HepG2 (cell line): ENCODE results near the gene DUS2. TPM values are rescaled to one million over a fixed set of nuclear protein-coding genes. Genes with fewer than 3 reads are reported as not detected.

ENCODE experiments used
- AHR ChIP-seq: IDR thresholded peaks from 2 replicates; pipeline ENCODE4 v1.6.1; 2018; ENCODE audit warnings: missing genetic modification reagents, missing compliant biosample characterization
- ARHGAP35 ChIP-seq: sonication (generic); formaldehyde crosslinking; IDR thresholded peaks from 2 replicates; pipeline ENCODE4 v1.9.0; 2022; ENCODE audit warnings: mild to moderate bottlenecking, inconsistent platforms, moderate library complexity, missing genetic modification reagents, borderline replicate concordance
- CBX1 ChIP-seq: IDR thresholded peaks from one replicate; pipeline ENCODE4 v1.6.1; 2016; ENCODE audit warnings: antibody characterized with exemption, low read depth
- DBP ChIP-seq: sonication (generic); formaldehyde crosslinking; IDR thresholded peaks from 2 replicates; pipeline ENCODE4 v1.4.0; 2020; ENCODE audit warnings: missing genetic modification reagents; ENCODE audit errors: not compliant biosample characterization
- DDIT3 ChIP-seq: sonication (generic); formaldehyde crosslinking; IDR thresholded peaks from 2 replicates; pipeline ENCODE4 v1.4.0; 2020; ENCODE audit warnings: mild to moderate bottlenecking, missing genetic modification reagents
- E2F2 ChIP-seq: sonication (generic); formaldehyde crosslinking; IDR thresholded peaks from 2 replicates; pipeline ENCODE4 v1.4.0; 2020; ENCODE audit warnings: missing genetic modification reagents, borderline replicate concordance
- ERF ChIP-seq: IDR thresholded peaks from 2 replicates; pipeline ENCODE4 v1.6.1; 2018; ENCODE audit warnings: missing biosample characterization, missing genetic modification reagents
- GMEB1 ChIP-seq: sonication (generic); formaldehyde crosslinking; IDR thresholded peaks from 2 replicates; pipeline ENCODE4 v1.5.1; 2020; ENCODE audit warnings: missing genetic modification reagents, mild to moderate bottlenecking, borderline replicate concordance
- HES4 ChIP-seq: sonication (generic); formaldehyde crosslinking; IDR thresholded peaks from 2 replicates; pipeline ENCODE4 v1.9.0; 2021; ENCODE audit warnings: mild to moderate bottlenecking, missing genetic modification reagents, borderline replicate concordance
- HIC2 ChIP-seq: sonication (generic); formaldehyde crosslinking; IDR thresholded peaks from 2 replicates; pipeline ENCODE4 v1.9.0; 2022; ENCODE audit warnings: low read depth, missing genetic modification reagents
- MAZ ChIP-seq, 2 experiments: sonication (generic) in 1 of 2; formaldehyde crosslinking in 1 of 2; IDR thresholded peaks; 2 replicates each; pipeline versions ENCODE4 v1.5.0 to v1.6.1; 2012 to 2020; ENCODE audit warnings: low read depth in 2 of 2, mild to moderate bottlenecking in 2 of 2, borderline replicate concordance in 1 of 2, improper control_type of control experiment in 1 of 2, low read length in 1 of 2, missing genetic modification reagents in 1 of 2, moderate library complexity in 1 of 2
- SIN3B ChIP-seq: fragments of 150-350 bp; IDR thresholded peaks from 2 replicates; pipeline ENCODE4 v1.6.1; 2014; ENCODE audit warnings: low read length
- ZGPAT ChIP-seq: IDR thresholded peaks from 2 replicates; pipeline ENCODE4 v1.6.1; 2016; ENCODE audit warnings: mild to moderate bottlenecking
- ZNF598 ChIP-seq: sonication (generic); formaldehyde crosslinking; IDR thresholded peaks from 2 replicates; pipeline ENCODE4 v1.5.1; 2020; ENCODE audit warnings: mild to moderate bottlenecking, missing genetic modification reagents, borderline replicate concordance
- ZXDC ChIP-seq: sonication (generic); formaldehyde crosslinking; IDR thresholded peaks from 2 replicates; pipeline ENCODE4 v1.5.0; 2020; ENCODE audit warnings: mild to moderate bottlenecking, missing genetic modification reagents
- polyA plus RNA-seq, 8 experiments: library from polyadenylated mRNA; depleted of rRNA in 3 of 8; stranded (reverse) in 7 of 8; unstranded in 1 of 8; fragments of >200 nt; fragmentation: Illumina TruSeq in 4 of 8; extraction: Trizol in 4 of 8; gene quantifications; 2 replicates each; pipeline versions ENCODE4 v1.2.1 to v1.2.3, GENCODE V29; 2011 to 2016; ENCODE audit warnings: low read depth in 4 of 8, missing spikeins in 1 of 8, mixed read lengths in 1 of 8; ENCODE audit not compliant: insufficient read depth in 1 of 8
- total RNA-seq, 5 experiments: library from RNA; depleted of rRNA; stranded (reverse); fragments of >200 nt; fragmentation: Illumina TruSeq; extraction: Trizol; gene quantifications; 2 replicates each; pipeline ENCODE4 v1.2.3, GENCODE V29; 2016; ENCODE audit warnings: low read depth in 1 of 5

Gene DUS2
- total and polyA plus RNA-seq, 2 of the 13 experiments (the other 11 are each of a cell fraction or from before 2014, with no cell fraction given) = 17.8 to 25.1 TPM

- TF ChIP-seq AHR (CRISPR knock-in tag) = peak; percentile 47; the same call in 1 of the 2 replicates
- no peak for TF ChIP-seq DDIT3
- TF ChIP-seq DBP (CRISPR knock-in tag) = no peak
- no peak for TF ChIP-seq GMEB1 (CRISPR knock-in tag)
- TF ChIP-seq CBX1 = peak; percentile 26
- TF ChIP-seq E2F2 (CRISPR knock-in tag) = no peak
- no peak for TF ChIP-seq HIC2 (CRISPR knock-in tag)
- TF ChIP-seq HES4 (CRISPR knock-in tag) = peak; percentile 45; the same call in 1 of the 2 replicates
- no peak for TF ChIP-seq SIN3B
- TF ChIP-seq ERF (CRISPR knock-in tag) = no peak; the same call in 1 of the 2 replicates
- peak; percentile 81; the same call in 1 of the 2 replicates for TF ChIP-seq ZNF598 (CRISPR knock-in tag)
- TF ChIP-seq ZXDC (CRISPR knock-in tag) = no peak
- peak; percentile 86; the same call in 1 of the 2 replicates for TF ChIP-seq ARHGAP35 (CRISPR knock-in tag)
- no peak; the same call in 1 of the 2 replicates for TF ChIP-seq ZGPAT (CRISPR knock-in tag)
- TF ChIP-seq MAZ (IDR thresholded peaks at IDR 0.05; ENCODE audit: borderline replicate concordance, low read depth, low read length) = peak; percentile 15
- TF ChIP-seq MAZ (CRISPR knock-in tag; IDR thresholded peaks at IDR 0.05; ENCODE audit: low read depth) = peak; percentile 49; the same call in 1 of the 2 replicates
These were observed 62.4 kb downstream of the DUS2 start, which contains the start of gene NFATC3 (continued) for GRCh38 chr16:68085259-68086071.
